Body of pancreas (tissue), 4 donors: ENCODE results near the gene HYI.
"Not testable (repeated sequence)": the region's sequence is repeated elsewhere in the genome, so short reads cannot be mapped to it uniquely, and the experiment has no call there.

ENCODE experiments used
- POLR2A ChIP-seq, 3 donors: fragments of 450-650 bp; IDR thresholded peaks; one replicate each; pipeline ENCODE4 v1.6.1; 2016; ENCODE audit warnings: antibody characterized with exemption in 3 of 3, mild to moderate bottlenecking in 2 of 3
- TF ChIP-seq, protein P1 (sequence below), 7 experiments: fragments of 450-650 bp in 4 of 7; fragments of 200-600 bp in 3 of 7; sonication (generic) in 3 of 7; IDR thresholded peaks; one replicate each; pipeline ENCODE4 v1.5.1; 2016 to 2019; ENCODE audit warnings: antibody characterized with exemption in 7 of 7

DNA sequence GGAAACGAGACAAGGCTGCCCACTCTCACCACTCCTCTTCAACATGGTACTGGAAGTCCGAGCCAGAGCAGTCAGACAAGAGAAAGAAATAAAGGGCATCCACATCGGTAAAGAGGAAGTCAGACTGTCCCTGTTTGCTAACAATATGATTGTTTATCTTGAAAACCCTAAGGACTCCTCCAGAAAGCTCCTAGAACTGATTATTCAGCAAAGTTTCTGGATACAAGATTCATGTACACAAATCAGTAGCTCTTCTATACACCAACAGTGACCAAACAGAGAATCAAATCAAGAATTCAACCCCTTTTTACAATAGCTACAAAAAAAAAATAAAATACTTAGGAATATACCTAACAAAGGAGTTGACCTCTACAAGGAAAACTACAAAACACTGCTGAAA, 4.6 kb upstream of the HYI start:
- TF ChIP-seq POLR2A (IDR thresholded peaks at IDR 0.05) = not testable (repeated sequence)
- TF ChIP-seq, protein P1, sequence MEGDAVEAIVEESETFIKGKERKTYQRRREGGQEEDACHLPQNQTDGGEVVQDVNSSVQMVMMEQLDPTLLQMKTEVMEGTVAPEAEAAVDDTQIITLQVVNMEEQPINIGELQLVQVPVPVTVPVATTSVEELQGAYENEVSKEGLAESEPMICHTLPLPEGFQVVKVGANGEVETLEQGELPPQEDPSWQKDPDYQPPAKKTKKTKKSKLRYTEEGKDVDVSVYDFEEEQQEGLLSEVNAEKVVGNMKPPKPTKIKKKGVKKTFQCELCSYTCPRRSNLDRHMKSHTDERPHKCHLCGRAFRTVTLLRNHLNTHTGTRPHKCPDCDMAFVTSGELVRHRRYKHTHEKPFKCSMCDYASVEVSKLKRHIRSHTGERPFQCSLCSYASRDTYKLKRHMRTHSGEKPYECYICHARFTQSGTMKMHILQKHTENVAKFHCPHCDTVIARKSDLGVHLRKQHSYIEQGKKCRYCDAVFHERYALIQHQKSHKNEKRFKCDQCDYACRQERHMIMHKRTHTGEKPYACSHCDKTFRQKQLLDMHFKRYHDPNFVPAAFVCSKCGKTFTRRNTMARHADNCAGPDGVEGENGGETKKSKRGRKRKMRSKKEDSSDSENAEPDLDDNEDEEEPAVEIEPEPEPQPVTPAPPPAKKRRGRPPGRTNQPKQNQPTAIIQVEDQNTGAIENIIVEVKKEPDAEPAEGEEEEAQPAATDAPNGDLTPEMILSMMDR (IDR thresholded peaks at IDR 0.05) = not testable (repeated sequence)
